HCT116 (cell line): Measurements from ENCODE around the gene TMEM42. TPM values are rescaled to one million over a fixed set of nuclear protein-coding genes. Genes with fewer than 3 reads are reported as not detected.
"Not testable (repeated sequence)": the region's sequence is repeated elsewhere in the genome, so short reads cannot be mapped to it uniquely, and the experiment has no call there.

Experiments
- ATAC-seq: fragments of 200-7000 bp; cut with Tn5 transposase; 2 replicates; pipeline ENCODE4 v1.9.1; 2020; ENCODE audit warnings: mild to moderate bottlenecking, moderate library complexity
- BruUV-seq: library from RNA; stranded (reverse); fragments of 400-500 nt; replicated peaks from 2 replicates; lab custom pipeline; 2021; lab: Mats Ljungman, UMichigan
- CTCF ChIA-PET: fragments of 300-600 bp; sonication (Branson Sonifier 250); formaldehyde crosslinking; loops from one replicate; lab custom pipeline; 2021; ENCODE audit warnings: antibody characterized with exemption; lab: Charles Lee
- POLR2A ChIA-PET: fragments of 300-600, 350-600 bp; sonication (Branson Sonifier 250); formaldehyde crosslinking; loops from one replicate; lab custom pipeline; 2021; ENCODE audit warnings: antibody characterized with exemption; lab: Charles Lee
- RAD21 ChIA-PET, 2 experiments: fragments of 300-600 bp; sonication (Branson Sonifier 250); formaldehyde crosslinking; loops; one replicate each; lab custom pipeline; 2023; ENCODE audit warnings: low total read pairs in 2 of 2; ENCODE audit not compliant: uncharacterized antibody in 2 of 2, unreplicated experiment in 2 of 2, low non-redundant PET in 1 of 2; lab: Charles Lee
- DNase-seq: peaks from one replicate; pipeline ENCODE4 v3.0.0-alpha.2; 2010; ENCODE audit warnings: low read depth, low spot score
- H2AFZ ChIP-seq: fragments of 200-600 bp; shearing (Covaris generic), sonication (generic); 2 replicates; pipeline ENCODE4 v1.6.1; 2017; ENCODE audit warnings: low read depth, mixed run types, mixed read lengths, antibody characterized with exemption, low read length; ENCODE audit not compliant: poor library complexity, severe bottlenecking
- H3K27ac ChIP-seq: 2 replicates; pipeline ENCODE4 v1.5.1; 2012; ENCODE audit warnings: low read depth, low read length
- H3K27me3 ChIP-seq: fragments of 200-600 bp; sonication (generic); 2 replicates; pipeline ENCODE4 v1.6.1; 2016; ENCODE audit warnings: mixed run types, low read length, mixed read lengths; ENCODE audit not compliant: insufficient read depth
- H3K36me3 ChIP-seq, 2 experiments: fragments of 200-500 bp in 1 of 2; fragments of 200-600 bp in 1 of 2; sonication (Bioruptor generic) in 1 of 2; sonication (generic) in 1 of 2; 2 replicates each; pipeline versions ENCODE4 v1.5.1 to v1.6.1; 2014 to 2016; ENCODE audit warnings: low read length in 2 of 2, inconsistent platforms in 1 of 2, mixed read lengths in 1 of 2, mixed run types in 1 of 2; ENCODE audit not compliant: insufficient read depth in 2 of 2, control insufficient read depth in 1 of 2
- H3K4me1 ChIP-seq, 2 experiments: fragments of 200-600 bp in 1 of 2; sonication (generic) in 1 of 2; 2 replicates each; pipeline versions ENCODE4 v1.5.1 to v1.6.1; 2012 to 2017; ENCODE audit warnings: low read length in 2 of 2, inconsistent platforms in 1 of 2, mild to moderate bottlenecking in 1 of 2, mixed read lengths in 1 of 2, mixed run types in 1 of 2, moderate library complexity in 1 of 2; ENCODE audit not compliant: insufficient read depth in 2 of 2, control insufficient read depth in 1 of 2
- H3K4me2 ChIP-seq: fragments of 200-600 bp; sonication (generic); 2 replicates; pipeline ENCODE4 v1.6.1; 2017; ENCODE audit warnings: mixed run types, low read length, mixed read lengths
- H3K4me3 ChIP-seq, 2 experiments: fragments of 200-600 bp in 1 of 2; sonication (generic) in 1 of 2; replicated peaks in 1 of 2; 2 replicates each; pipeline ENCODE4 v1.5.1; 2011 to 2016; ENCODE audit warnings: low read length in 2 of 2, control low read depth in 1 of 2, low read depth in 1 of 2, mild to moderate bottlenecking in 1 of 2, mixed read lengths in 1 of 2, mixed run types in 1 of 2
- H3K79me2 ChIP-seq: fragments of 200-600 bp; sonication (generic); 2 replicates; pipeline ENCODE4 v1.6.1; 2017; ENCODE audit warnings: mild to moderate bottlenecking, mixed run types, low read length, moderate library complexity, mixed read lengths; ENCODE audit not compliant: insufficient read depth
- H3K9ac ChIP-seq: fragments of 200-600 bp; sonication (generic); 2 replicates; pipeline ENCODE4 v1.6.1; 2016; ENCODE audit warnings: low read length, mixed read lengths
- H3K9me2 ChIP-seq: fragments of 200-600 bp; sonication (generic), shearing (Covaris generic); 2 replicates; pipeline ENCODE4 v1.6.1; 2017; ENCODE audit warnings: mixed run types, mild to moderate bottlenecking, moderate library complexity; ENCODE audit not compliant: insufficient read depth
- H3K9me3 ChIP-seq, 2 experiments: fragments of 200-500 bp in 1 of 2; fragments of 200-600 bp in 1 of 2; sonication (Bioruptor generic) in 1 of 2; sonication (generic) in 1 of 2; 2 replicates each; pipeline ENCODE4 v1.6.1; 2014 to 2017; ENCODE audit warnings: low read length in 2 of 2, mixed read lengths in 2 of 2, inconsistent platforms in 1 of 2, low read depth in 1 of 2, mild to moderate bottlenecking in 1 of 2, mixed run types in 1 of 2, moderate library complexity in 1 of 2; ENCODE audit not compliant: control insufficient read depth in 1 of 2, insufficient read depth in 1 of 2
- H4K20me1 ChIP-seq: fragments of 200-600 bp; sonication (generic), shearing (Covaris generic); 2 replicates; pipeline ENCODE4 v1.6.1; 2017; ENCODE audit warnings: mixed run types, mild to moderate bottlenecking, moderate library complexity; ENCODE audit not compliant: insufficient read depth
- JUND ChIP-seq: IDR thresholded peaks from 2 replicates; pipeline ENCODE4 v1.6.1; 2012
- intact Hi-C: fragments of 100-400 bp; cut with micrococcal nuclease; formaldehyde crosslinking; loops from 2 replicates; pipeline ENCODE4 v1.10.0; 2022
- total RNA-seq: library from RNA; stranded (reverse); gene quantifications from one replicate; pipeline ENCODE4 v1.2.1, GENCODE V29; 2021; ENCODE audit not compliant: unreplicated experiment

TMEM42 gene
- total RNA-seq, 1 experiment from 2014 or later: 13.9 TPM

DNA sequence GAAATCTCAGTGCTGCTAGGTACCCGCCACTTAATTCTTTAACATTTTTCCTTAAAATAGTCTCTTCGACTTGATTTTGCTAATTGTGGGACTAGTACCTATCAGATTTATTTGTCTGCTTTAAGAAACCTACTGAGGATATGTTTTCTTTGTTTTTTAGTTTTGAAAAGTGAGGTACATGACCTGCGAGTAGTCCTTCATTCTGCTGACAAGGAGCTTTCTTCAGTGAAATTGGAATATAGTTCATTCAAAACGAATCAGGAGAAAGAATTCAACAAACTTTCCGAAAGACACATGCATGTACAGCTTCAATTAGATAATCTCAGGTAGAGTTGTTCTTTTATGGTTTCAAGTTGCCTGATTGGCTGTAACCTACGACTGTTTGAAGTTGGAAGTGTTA lies 47.0 kb upstream of the TMEM42 start:
- H3K4me2 ChIP-seq: no peak overlapping the region
- no peak for TF ChIP-seq JUND
- H3K9me3 ChIP-seq: no peaks in the 10 kb centered on the region
- no peaks in the 10 kb centered on the region for H3K27me3 ChIP-seq
- BruUV-seq: no TSS peak
- intact Hi-C loops: no loop called here
- no peak overlapping the region for H2AFZ ChIP-seq
- H4K20me1 ChIP-seq: no peaks in the 10 kb centered on the region
- H3K9ac ChIP-seq: no peak overlapping the region
- no peaks in the 10 kb centered on the region for H3K4me1 ChIP-seq
- ChIA-PET CTCF (no interaction called here), POLR2A (no interaction called here), RAD21 (no interaction called here)
- H3K9me2 ChIP-seq: no peaks in the 10 kb centered on the region
- ATAC-seq (no peak), DNase-seq (no peak)
- peaks cover 11 to 26% of the 10 kb centered on the region in 2 experiments for H3K36me3 ChIP-seq
- no peaks in the 10 kb centered on the region for H3K79me2 ChIP-seq
- H3K27ac ChIP-seq: no peak overlapping the region
- H3K4me3 ChIP-seq: no peak overlapping the region

DNA sequence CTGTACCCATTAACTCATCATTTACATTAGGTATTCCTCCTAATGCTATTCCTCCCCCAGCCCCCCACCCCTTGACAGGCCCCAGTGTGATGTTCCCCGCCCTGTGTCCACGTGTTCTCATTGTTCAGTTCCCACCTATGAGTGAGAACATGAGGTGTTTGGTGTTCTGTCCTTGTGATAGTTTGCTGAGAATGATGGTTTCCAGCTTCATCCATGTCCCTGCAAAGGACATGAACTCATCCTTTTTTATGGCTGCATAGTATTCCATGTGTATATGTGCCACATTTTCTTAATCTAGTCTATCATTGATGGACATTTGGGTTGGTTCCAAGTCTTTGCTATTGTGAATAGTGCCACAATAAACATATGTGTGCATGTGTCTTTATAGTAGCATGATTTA lies 45.4 kb upstream of the TMEM42 start:
- POLR2A ChIA-PET, ATAC-seq, H3K4me1 ChIP-seq, H3K79me2 ChIP-seq, H3K9me2 ChIP-seq, DNase-seq, RAD21 ChIA-PET, H3K4me2 ChIP-seq, H3K9me3 ChIP-seq, H3K27me3 ChIP-seq, H3K9ac ChIP-seq, H3K27ac ChIP-seq, H4K20me1 ChIP-seq, CTCF ChIA-PET, intact Hi-C loops, BruUV-seq, H2AFZ ChIP-seq, H3K4me3 ChIP-seq: not testable (repeated sequence)
- H3K36me3 ChIP-seq: peaks cover 9 to 21% of the 10 kb centered on the region in 2 experiments

DNA sequence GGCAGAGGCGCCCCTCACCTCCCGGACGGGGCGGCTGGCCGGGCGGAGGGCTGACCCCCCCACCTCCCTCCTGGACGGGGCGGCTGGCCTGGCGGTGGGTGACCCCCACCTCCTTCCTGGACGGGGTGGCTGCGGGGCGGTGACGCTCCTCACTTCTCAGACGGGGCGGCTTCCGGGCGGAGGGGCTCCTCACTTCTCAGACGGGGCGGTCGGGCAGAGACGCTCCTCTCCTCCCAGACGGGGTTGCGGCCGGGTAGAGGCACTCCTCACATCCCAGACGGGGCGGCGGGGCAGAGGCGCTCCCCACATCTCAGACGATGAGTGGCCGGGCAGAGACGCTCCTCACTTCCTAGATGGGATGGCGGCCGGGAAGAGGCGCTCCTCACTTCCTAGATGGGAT lies 40.5 kb upstream of the TMEM42 start:
- ATAC-seq, H3K36me3 ChIP-seq, H3K4me1 ChIP-seq, CTCF ChIA-PET, H3K4me3 ChIP-seq, DNase-seq, intact Hi-C loops, H3K9me2 ChIP-seq, POLR2A ChIA-PET, H3K4me2 ChIP-seq, H2AFZ ChIP-seq, RAD21 ChIA-PET, H3K79me2 ChIP-seq, H3K9me3 ChIP-seq, BruUV-seq, H4K20me1 ChIP-seq, H3K9ac ChIP-seq, H3K27me3 ChIP-seq, H3K27ac ChIP-seq: not testable (repeated sequence)
